Kidney (tissue), 14 donors: ENCODE results near the gene LRRTM2. TPM values are rescaled to one million over a fixed set of nuclear protein-coding genes. Genes with fewer than 3 reads are reported as not detected.
A peak's percentile ranks its signal among the peaks of the same experiment; 100 is the strongest.

Experiments used
- DNase-seq, 5 donors: peaks; one replicate each; pipeline ENCODE4 v3.0.0-alpha.2; 2013 to 2020
- FAIRE-seq: peaks from 2 replicates; lab custom pipeline; 2012; peaks lifted over from hg19 to GRCh38; lab: Jason Lieb, UNC
- H3K27ac ChIP-seq, 2 donors: one replicate each; pipeline ENCODE4 v1.7.0; 2013; ENCODE audit warnings: low read depth in 2 of 2, low read length in 2 of 2, inconsistent platforms in 1 of 2
- H3K27me3 ChIP-seq: one replicate; pipeline ENCODE4 v1.7.1; 2013; ENCODE audit warnings: low read length, inconsistent platforms; ENCODE audit not compliant: control insufficient read depth, insufficient read depth
- H3K36me3 ChIP-seq, 3 donors: one replicate each; pipeline versions ENCODE4 v1.7.0 to v1.7.1; 2013; ENCODE audit warnings: low read length in 3 of 3, control low read depth in 1 of 3, inconsistent platforms in 1 of 3; ENCODE audit not compliant: insufficient read depth in 3 of 3, control insufficient read depth in 2 of 3
- H3K4me1 ChIP-seq, 3 donors: one replicate each; pipeline versions ENCODE4 v1.7.0 to v1.7.1; 2013; ENCODE audit warnings: low read length in 3 of 3, inconsistent platforms in 1 of 3, low read depth in 1 of 3; ENCODE audit not compliant: control insufficient read depth in 2 of 3, insufficient read depth in 2 of 3
- H3K4me3 ChIP-seq, 3 donors: one replicate each; pipeline versions ENCODE4 v1.7.0 to v1.8.1; 2013; ENCODE audit warnings: low read length in 3 of 3, control low read depth in 1 of 3, inconsistent platforms in 1 of 3
- H3K9ac ChIP-seq, 3 donors: one replicate each; pipeline versions ENCODE4 v1.7.0 to v1.7.1; 2013; ENCODE audit warnings: low read length in 3 of 3, control low read depth in 1 of 3, inconsistent platforms in 1 of 3
- H3K9me3 ChIP-seq, 3 donors: one replicate each; pipeline versions ENCODE4 v1.7.0 to v1.7.1; 2013; ENCODE audit warnings: low read length in 3 of 3, control low read depth in 1 of 3, inconsistent platforms in 1 of 3; ENCODE audit not compliant: control insufficient read depth in 2 of 3, insufficient read depth in 1 of 3
- CTCF ChIP-seq: IDR thresholded peaks from 3 replicates; pipeline ENCODE4 v1.5.1; 2012; ENCODE audit warnings: mild to moderate bottlenecking, moderate library complexity, borderline replicate concordance; ENCODE audit not compliant: insufficient read depth; ENCODE audit errors: extremely low read depth
- intact Hi-C: fragments of 100-400 bp; cut with DNase I; formaldehyde crosslinking; loops from one replicate; pipeline ENCODE4 v1.11.1; 2022
- polyA plus RNA-seq: library from polyadenylated mRNA; stranded (reverse); fragments of 350-450 nt; fragmentation: Illumina TruSeq; extraction: RNeasy Lipid Tissue Mini Kit (QIAGEN cat#74804); gene quantifications from one replicate; pipeline ENCODE4 v1.2.3, GENCODE V29; 2014; ENCODE audit warnings: low read depth, low replicate concordance; ENCODE audit not compliant: insufficient read depth
- total RNA-seq: library from RNA; stranded (reverse); fragmentation: NEBNext Ultra II Directional; extraction: Animal tissue kit (Norgen Biotek cat#: 25700); gene quantifications from one replicate; pipeline ENCODE4 v1.2.1, GENCODE V29; 2021
- donor health status: control.
- donor health status: control.
- donor health status: control.
- donor health status: control.
- donor health status: control.
- donor health status: DM: yes; HTN: yes; CAD: no.
- donor health status: Normal renal cell carcinoma (clear cell type).

LRRTM2 gene
- total and polyA plus RNA-seq, 2 donors from 2014 or later = 0.03 TPM; not detected in 1

DNA sequence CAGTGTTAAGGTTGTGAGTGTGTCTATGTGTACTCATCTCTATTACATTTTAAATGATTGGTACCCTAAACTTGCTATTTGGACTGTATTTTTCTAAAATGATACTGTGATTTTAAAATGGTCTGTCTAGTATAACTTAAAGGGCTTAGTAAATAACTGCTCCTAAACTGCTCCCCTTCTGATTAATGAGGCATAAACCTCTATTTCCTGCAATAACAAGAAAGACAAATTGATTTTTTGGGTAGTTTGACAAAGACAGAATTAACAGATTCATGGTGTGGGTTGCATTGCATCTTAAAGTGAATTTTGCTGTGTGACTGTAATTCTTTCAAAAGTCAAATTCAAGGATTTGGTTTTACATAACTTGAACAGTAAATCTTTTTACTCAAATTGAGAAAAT, 8.1 kb upstream of the LRRTM2 start:
- Histone ChIP-seq H3K9ac (no peak overlapping the region), H3K36me3 (peaks cover 5 to 13% (median 8%) of the 10 kb centered on the region in 3 donors), H3K4me1 (peaks cover 0 to 4% (median 3%) of the 10 kb centered on the region in 3 donors), H3K4me3 (no peak overlapping the region), H3K9me3 (no peaks in the 10 kb centered on the region), H3K27me3 (no peaks in the 10 kb centered on the region), H3K27ac (no peak overlapping the region)
- FAIRE-seq (no peak), DNase-seq (peak in 2 of 5 donors; percentile 51 to 72)
- intact Hi-C loops = no loop called here
- TF ChIP-seq CTCF = no peak

GRCh38 chr5:138878437-138879235, 3.5 kb upstream of the LRRTM2 start:
- no peak for DNase-seq
- no peak overlapping the region for H3K4me3 ChIP-seq
- H3K9ac ChIP-seq = no peak overlapping the region
- H3K4me1 ChIP-seq = peaks cover 0 to 4% (median 2%) of the 10 kb centered on the region in 3 donors
- no peak for FAIRE-seq
- H3K9me3 ChIP-seq = no peaks in the 10 kb centered on the region
- H3K27ac ChIP-seq = no peak overlapping the region
- intact Hi-C loops = no loop called here
- TF ChIP-seq CTCF = no peak
- H3K36me3 ChIP-seq = no peaks in the 10 kb centered on the region
- no peaks in the 10 kb centered on the region for H3K27me3 ChIP-seq

DNA sequence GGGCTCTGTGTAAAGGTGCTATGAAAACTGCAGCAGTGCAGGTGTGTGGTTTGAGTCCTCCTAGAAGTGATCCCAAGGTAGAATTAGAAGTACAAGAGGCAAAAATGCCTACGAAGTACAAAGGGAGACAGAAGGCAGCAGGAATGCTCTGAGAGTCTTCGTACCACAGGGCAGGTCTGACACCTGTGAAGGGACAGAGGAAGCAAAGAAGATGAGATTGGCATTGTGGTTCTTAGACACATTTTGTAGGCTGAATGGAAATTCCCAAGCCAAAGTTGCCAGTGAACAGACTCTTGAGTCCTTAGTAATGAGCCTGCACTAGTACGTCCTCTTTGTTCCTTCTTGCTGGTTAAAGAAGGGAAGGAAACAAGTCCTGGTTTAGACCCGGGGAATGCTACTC, 1.7 kb upstream of the LRRTM2 start:
- no peak for TF ChIP-seq CTCF
- DNase-seq (no peak), FAIRE-seq (no peak)
- Histone ChIP-seq H3K4me3 (no peak overlapping the region), H3K4me1 (peaks cover 0 to 4% (median 3%) of the 10 kb centered on the region in 3 donors), H3K9ac (no peak overlapping the region), H3K27me3 (no peaks in the 10 kb centered on the region), H3K36me3 (no peaks in the 10 kb centered on the region), H3K9me3 (no peaks in the 10 kb centered on the region), H3K27ac (no peak overlapping the region)
- intact Hi-C loops = no loop called here
